IPS DF 6.9 (cell line): ENCODE results near the gene CLRN1.

Experiments used
- DNase-seq: peaks from one replicate; pipeline ENCODE4 v3.0.0-alpha.2; 2013; ENCODE audit warnings: low read depth, low spot score
- H3K27ac ChIP-seq: one replicate; pipeline ENCODE4 v1.5.1; 2013; ENCODE audit warnings: low read length, control low read depth
- H3K27me3 ChIP-seq: 2 replicates; pipeline ENCODE4 v1.6.1; 2013; ENCODE audit warnings: mild to moderate bottlenecking, low read length; ENCODE audit not compliant: control insufficient read depth, insufficient read depth
- H3K36me3 ChIP-seq: 2 replicates; pipeline ENCODE4 v1.6.1; 2013; ENCODE audit warnings: low read length; ENCODE audit not compliant: control insufficient read depth, insufficient read depth
- H3K4me1 ChIP-seq: 2 replicates; pipeline ENCODE4 v1.6.1; 2013; ENCODE audit warnings: low read length; ENCODE audit not compliant: control insufficient read depth, insufficient read depth
- H3K4me3 ChIP-seq: 2 replicates; pipeline ENCODE4 v1.5.1; 2013; ENCODE audit warnings: mild to moderate bottlenecking, low read length
- H3K9me3 ChIP-seq: 2 replicates; pipeline ENCODE4 v1.6.1; 2013; ENCODE audit warnings: low read length, inconsistent platforms; ENCODE audit not compliant: control insufficient read depth, insufficient read depth
- WGBS: extraction: QIAGEN DNeasy Blood & Tissue Kit; methylation state at CpG from one replicate; pipeline ENCODE4 v1.1.7; 2013; ENCODE audit warnings: mixed read lengths, missing lambda C conversion rate; ENCODE audit not compliant: insufficient read length, insufficient coverage; 5-methylcytosine and 5-hydroxymethylcytosine counted together

The CLRN1 gene

DNA sequence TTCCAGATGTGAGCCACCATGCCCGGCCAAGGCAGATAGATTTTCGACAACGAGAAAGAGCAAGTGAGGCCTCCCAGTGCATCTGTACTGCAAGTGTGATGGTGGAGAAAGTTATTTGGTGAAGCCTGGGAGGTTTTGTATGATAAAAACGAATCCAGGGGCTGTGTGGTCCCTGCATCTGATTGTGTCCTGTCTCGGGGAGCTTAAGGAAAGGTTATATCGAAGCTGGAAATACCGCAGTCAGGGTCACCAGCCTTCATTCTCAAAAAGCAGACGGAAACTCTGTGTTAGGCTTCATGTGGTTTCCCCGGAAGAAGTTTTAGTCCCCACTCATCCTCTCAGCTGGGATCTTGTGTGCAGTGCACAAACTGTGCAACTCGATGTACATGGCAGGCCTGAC is 70.7 kb downstream of the CLRN1 start:
- H3K27me3 ChIP-seq: no peaks in the 10 kb centered on the region

GRCh38 chr3:150899141-150899540 is 73.4 kb downstream of the CLRN1 start:
- Histone ChIP-seq H3K4me3 (no peak overlapping the region), H3K9me3 (no peaks in the 10 kb centered on the region), H3K4me1 (no peaks in the 10 kb centered on the region), H3K36me3 (no peaks in the 10 kb centered on the region), H3K27me3 (no peaks in the 10 kb centered on the region), H3K27ac (no peak overlapping the region)
- DNase-seq: no peak
- no CpG with 5 or more reads among the region's 2 CpGs for WGBS

More for the DNA sequence above, 70.7 kb downstream of the CLRN1 start:
- no peaks in the 10 kb centered on the region for H3K9me3 ChIP-seq
- H3K4me1 ChIP-seq: no peaks in the 10 kb centered on the region
- no peak overlapping the region for H3K27ac ChIP-seq
- H3K36me3 ChIP-seq: no peaks in the 10 kb centered on the region
- WGBS: no CpG with 5 or more reads among the region's 10 CpGs
- H3K4me3 ChIP-seq: no peak overlapping the region
- no peak for DNase-seq

DNA sequence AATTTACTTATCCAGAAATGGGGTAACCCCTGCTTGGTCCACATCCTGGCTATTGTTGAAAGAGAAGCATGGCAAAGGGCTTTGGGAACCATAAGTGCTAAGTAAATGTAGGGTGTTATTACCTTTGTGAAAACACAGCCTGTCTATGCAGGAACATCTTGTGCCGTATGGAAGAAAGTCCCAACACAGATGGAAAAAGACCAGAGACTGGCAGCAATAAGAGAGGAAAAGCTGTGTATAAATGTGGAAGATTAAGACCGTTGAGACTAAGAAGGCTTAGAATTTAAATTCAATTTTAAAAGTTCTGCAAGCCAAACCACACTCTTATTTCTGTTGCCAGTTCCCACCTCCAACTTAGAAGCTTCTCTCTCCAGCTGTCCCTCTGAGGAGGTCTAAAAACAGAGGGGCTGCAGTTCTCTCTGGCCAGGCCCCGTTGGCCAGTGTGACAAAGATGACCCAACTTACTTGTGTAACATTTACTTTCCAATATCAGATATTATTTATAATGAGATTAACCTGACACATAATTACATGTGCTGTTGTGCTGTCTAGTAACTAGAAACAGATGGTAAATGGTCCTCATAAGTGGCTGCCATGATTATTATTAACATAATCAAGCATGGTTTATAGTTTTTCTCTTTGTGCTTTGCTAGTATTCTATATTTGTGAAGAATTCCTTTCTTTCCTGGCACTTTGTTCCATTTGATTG is 74.3 kb downstream of the CLRN1 start:
- no peak overlapping the region for H3K4me3 ChIP-seq
- H3K9me3 ChIP-seq: no peaks in the 10 kb centered on the region
- H3K27ac ChIP-seq: no peak overlapping the region
- no peak for DNase-seq
- H3K36me3 ChIP-seq: no peaks in the 10 kb centered on the region
- WGBS: no CpG with 5 or more reads among the region's 3 CpGs
- no peaks in the 10 kb centered on the region for H3K27me3 ChIP-seq
- no peaks in the 10 kb centered on the region for H3K4me1 ChIP-seq

GRCh38 chr3:150897592-150897991 is 74.9 kb downstream of the CLRN1 start:
- Histone ChIP-seq H3K36me3 (no peaks in the 10 kb centered on the region), H3K27ac (no peak overlapping the region), H3K4me3 (no peak overlapping the region), H3K9me3 (no peaks in the 10 kb centered on the region), H3K4me1 (no peaks in the 10 kb centered on the region), H3K27me3 (no peaks in the 10 kb centered on the region)
- no CpG with 5 or more reads among the region's 3 CpGs for WGBS
- no peak for DNase-seq

GRCh38 chr3:150890831-150891230 is 81.7 kb downstream of the CLRN1 start:
- no peaks in the 10 kb centered on the region for H3K9me3 ChIP-seq
- no CpG with 5 or more reads among the region's 9 CpGs for WGBS
- DNase-seq: no peak
- H3K27ac ChIP-seq: no peak overlapping the region
- H3K36me3 ChIP-seq: no peaks in the 10 kb centered on the region
- no peaks in the 10 kb centered on the region for H3K27me3 ChIP-seq
- H3K4me3 ChIP-seq: no peak overlapping the region
- H3K4me1 ChIP-seq: no peaks in the 10 kb centered on the region

- no CpG with 5 or more reads among the region's 3 CpGs for WGBS
- no peak overlapping the region for H3K27ac ChIP-seq
- no peaks in the 10 kb centered on the region for H3K9me3 ChIP-seq
- H3K4me1 ChIP-seq: no peaks in the 10 kb centered on the region
- H3K4me3 ChIP-seq: no peak overlapping the region
- H3K27me3 ChIP-seq: no peaks in the 10 kb centered on the region
- no peak for DNase-seq
- H3K36me3 ChIP-seq: no peaks in the 10 kb centered on the region
Measured at GRCh38 chr3:150890295-150890694, 82.2 kb downstream of the CLRN1 start.

DNA sequence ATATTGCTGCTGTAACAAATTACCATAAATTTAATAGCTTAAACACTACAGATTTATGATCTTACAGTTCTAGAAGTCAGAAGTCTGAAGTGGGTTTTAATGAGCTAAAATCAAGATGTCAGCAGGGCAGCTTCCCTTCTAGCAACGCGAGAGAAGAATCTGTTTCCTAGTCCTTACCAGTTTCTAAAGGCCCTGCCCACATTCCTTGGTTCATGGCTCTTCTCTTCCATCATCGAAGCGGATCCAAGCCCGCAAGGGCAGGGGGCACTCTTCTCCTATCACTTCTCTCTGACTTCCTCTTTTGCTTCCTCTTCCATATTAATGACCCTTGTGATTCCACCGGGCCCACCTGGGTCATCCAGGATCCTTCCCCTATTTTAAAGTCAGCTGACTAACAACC is 83.4 kb downstream of the CLRN1 start:
- no peaks in the 10 kb centered on the region for H3K36me3 ChIP-seq
- no peaks in the 10 kb centered on the region for H3K9me3 ChIP-seq
- DNase-seq: peak; percentile 9
- no peaks in the 10 kb centered on the region for H3K4me1 ChIP-seq
- H3K4me3 ChIP-seq: no peak overlapping the region
- H3K27me3 ChIP-seq: no peaks in the 10 kb centered on the region
- H3K27ac ChIP-seq: no peak overlapping the region
- no CpG with 5 or more reads among the region's 6 CpGs for WGBS

DNA sequence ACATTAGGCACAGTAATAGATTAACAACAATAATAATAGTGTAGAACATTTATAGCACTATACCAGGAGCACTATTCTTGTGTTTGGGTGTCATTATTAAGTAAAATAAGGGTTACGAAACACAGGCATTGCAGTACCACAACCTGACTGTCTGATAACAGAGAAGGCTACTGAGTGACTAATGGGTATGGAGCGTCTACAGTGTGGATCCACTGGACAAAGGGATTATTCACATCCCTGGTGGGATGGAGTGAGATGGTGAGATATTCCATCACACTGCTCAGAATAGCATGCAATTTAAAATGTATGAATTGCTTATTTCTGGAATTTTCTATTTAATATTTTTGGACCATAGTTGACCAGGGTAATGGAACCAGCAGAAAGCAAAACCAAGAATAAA is 85.5 kb downstream of the CLRN1 start:
- H3K27ac ChIP-seq: no peak overlapping the region
- H3K4me1 ChIP-seq: no peaks in the 10 kb centered on the region
- H3K9me3 ChIP-seq: no peaks in the 10 kb centered on the region
- DNase-seq: no peak
- no peaks in the 10 kb centered on the region for H3K36me3 ChIP-seq
- H3K27me3 ChIP-seq: no peaks in the 10 kb centered on the region
- H3K4me3 ChIP-seq: no peak overlapping the region
- no CpG with 5 or more reads among the region's 2 CpGs for WGBS

- WGBS: no CpG with 5 or more reads among the region's 3 CpGs
- Histone ChIP-seq H3K36me3 (no peaks in the 10 kb centered on the region), H3K4me3 (no peak overlapping the region), H3K9me3 (no peaks in the 10 kb centered on the region), H3K4me1 (no peaks in the 10 kb centered on the region), H3K27ac (no peak overlapping the region), H3K27me3 (no peaks in the 10 kb centered on the region)
- DNase-seq: no peak
Measured at GRCh38 chr3:150885535-150885934, 87.0 kb downstream of the CLRN1 start.

DNA sequence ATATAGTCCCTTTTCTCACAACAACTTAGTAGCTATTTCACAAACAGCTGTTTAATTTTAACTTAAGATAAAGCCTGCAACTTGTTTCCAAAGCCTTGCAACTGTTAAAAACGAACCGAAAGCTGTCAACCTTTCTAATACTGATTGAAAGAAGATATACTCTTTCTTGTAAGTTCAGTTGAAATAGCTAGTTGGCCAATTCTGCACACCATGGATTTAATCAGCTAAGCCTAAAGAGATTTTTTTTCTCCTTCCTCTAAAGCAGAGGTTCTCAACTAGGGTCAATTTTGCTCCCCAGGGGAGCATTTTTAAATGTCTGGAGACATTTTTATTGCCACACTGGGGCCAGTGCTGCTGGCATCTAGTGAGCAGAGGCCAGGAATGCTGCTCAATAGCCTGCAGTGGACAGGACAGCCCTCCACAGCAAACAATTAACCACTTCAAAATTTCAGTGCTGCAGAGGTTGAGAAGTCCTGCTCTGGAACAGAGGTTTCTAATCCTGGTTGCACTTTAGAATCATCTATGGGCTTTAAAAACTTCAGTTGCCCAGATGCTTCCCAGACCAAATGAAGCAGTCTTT is 93.4 kb downstream of the CLRN1 start:
- WGBS: no CpG with 5 or more reads among the region's 2 CpGs
- no peaks in the 10 kb centered on the region for H3K27me3 ChIP-seq
- H3K27ac ChIP-seq: no peak overlapping the region
- H3K4me1 ChIP-seq: no peaks in the 10 kb centered on the region
- H3K4me3 ChIP-seq: no peak overlapping the region
- no peak for DNase-seq
- no peaks in the 10 kb centered on the region for H3K36me3 ChIP-seq
- H3K9me3 ChIP-seq: no peaks in the 10 kb centered on the region

DNA sequence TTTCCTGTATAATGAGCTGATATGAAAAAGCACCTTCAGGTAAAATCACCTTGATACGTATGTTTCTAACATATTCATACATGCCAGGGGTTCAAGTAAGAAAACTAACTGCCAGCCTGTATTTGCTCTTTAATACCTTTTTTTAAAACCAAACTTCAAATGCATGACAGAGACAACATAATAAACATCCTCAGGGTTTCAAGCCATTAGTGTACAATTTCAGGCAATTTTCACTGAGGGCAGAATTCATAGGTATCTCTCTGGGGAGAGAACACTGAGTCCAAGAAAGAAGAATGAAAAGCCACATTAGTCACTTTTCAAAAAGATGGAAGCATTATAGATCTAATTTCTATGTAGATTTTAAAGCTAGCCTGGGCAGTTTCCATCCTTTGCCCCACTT is 94.2 kb downstream of the CLRN1 start:
- H3K9me3 ChIP-seq: no peaks in the 10 kb centered on the region
- H3K27me3 ChIP-seq: no peaks in the 10 kb centered on the region
- H3K27ac ChIP-seq: no peak overlapping the region
- no peak for DNase-seq
- H3K4me3 ChIP-seq: no peak overlapping the region
- no CpG with 5 or more reads among the region's 1 CpG for WGBS
- no peaks in the 10 kb centered on the region for H3K4me1 ChIP-seq
- H3K36me3 ChIP-seq: no peaks in the 10 kb centered on the region
